ENCODE data around the gene AXL.
"Not testable (repeated sequence)": the region's sequence is repeated elsewhere in the genome, so short reads cannot be mapped to it uniquely, and the experiment has no call there.

Gene AXL

GRCh38 chr19:41218615-41219507 is at the start of gene AXL:
AXL (plus strand) TSS chr19:41219223; CDS start chr19:41219393, 170 bp downstream.
- no peak for DNase-seq

- no peak for DNase-seq
Observed at GRCh38 chr19:41172297-41173164, 46.5 kb upstream of the AXL start.

GRCh38 chr19:41174297-41174928 is 44.6 kb upstream of the AXL start:
- DNase-seq: no peak

GRCh38 chr19:41175801-41176777 is 42.9 kb upstream of the AXL start:
- peak; percentile 44 for DNase-seq

GRCh38 chr19:41180173-41180572 is 38.9 kb upstream of the AXL start:
- DNase-seq: not testable (repeated sequence)

GRCh38 chr19:41186971-41187883 is 31.8 kb upstream of the AXL start:
- DNase-seq: no peak

- DNase-seq: no peak
Observed at GRCh38 chr19:41187884-41188279, 31.1 kb upstream of the AXL start.

GRCh38 chr19:41189425-41190065 is 29.5 kb upstream of the AXL start:
- DNase-seq: no peak

GRCh38 chr19:41192574-41193429 is 26.2 kb upstream of the AXL start, which contains the start of gene CYP2S1:
CYP2S1 (plus strand) TSS chr19:41193219; CDS start chr19:41193265, 46 bp downstream.
- DNase-seq: peak; percentile 19

- no peak for DNase-seq
Observed at GRCh38 chr19:41193430-41194156, 25.4 kb upstream of the AXL start.

GRCh38 chr19:41194157-41194552 is 24.9 kb upstream of the AXL start:
- DNase-seq: no peak

- no peak for DNase-seq
Observed at GRCh38 chr19:41195675-41196497, 23.1 kb upstream of the AXL start.

- DNase-seq: no peak
Observed at GRCh38 chr19:41198559-41198958, 20.5 kb upstream of the AXL start.

- DNase-seq: no peak
Observed at GRCh38 chr19:41203371-41203770, 15.7 kb upstream of the AXL start.

- peak; percentile 81 for DNase-seq
Observed at GRCh38 chr19:41204338-41204737, 14.7 kb upstream of the AXL start.

- no peak for DNase-seq
Observed at GRCh38 chr19:41205995-41206394, 13.0 kb upstream of the AXL start.

- no peak for DNase-seq
Observed at GRCh38 chr19:41206456-41206855, 12.6 kb upstream of the AXL start.

Measured in activated CD8-positive, alpha-beta memory T cell treated with anti-CD3 and anti-CD28 coated beads, Interleukin-2, amount 50 U/mL, for 4 hours (primary cell).